Embryonic facial prominence (tissue), 1 donor: ENCODE results near the gene MINDY4.
"Not testable (repeated sequence)": the region's sequence is repeated elsewhere in the genome, so short reads cannot be mapped to it uniquely, and the experiment has no call there.

ENCODE experiments used
- DNase-seq: peaks from one replicate; pipeline ENCODE4 v3.0.0-alpha.2; 2016; ENCODE audit errors: extremely low spot score

The MINDY4 gene

GRCh38 chr7:30804078-30804661 lies 33.0 kb downstream of the MINDY4 start:
- DNase-seq, result no peak

DNA sequence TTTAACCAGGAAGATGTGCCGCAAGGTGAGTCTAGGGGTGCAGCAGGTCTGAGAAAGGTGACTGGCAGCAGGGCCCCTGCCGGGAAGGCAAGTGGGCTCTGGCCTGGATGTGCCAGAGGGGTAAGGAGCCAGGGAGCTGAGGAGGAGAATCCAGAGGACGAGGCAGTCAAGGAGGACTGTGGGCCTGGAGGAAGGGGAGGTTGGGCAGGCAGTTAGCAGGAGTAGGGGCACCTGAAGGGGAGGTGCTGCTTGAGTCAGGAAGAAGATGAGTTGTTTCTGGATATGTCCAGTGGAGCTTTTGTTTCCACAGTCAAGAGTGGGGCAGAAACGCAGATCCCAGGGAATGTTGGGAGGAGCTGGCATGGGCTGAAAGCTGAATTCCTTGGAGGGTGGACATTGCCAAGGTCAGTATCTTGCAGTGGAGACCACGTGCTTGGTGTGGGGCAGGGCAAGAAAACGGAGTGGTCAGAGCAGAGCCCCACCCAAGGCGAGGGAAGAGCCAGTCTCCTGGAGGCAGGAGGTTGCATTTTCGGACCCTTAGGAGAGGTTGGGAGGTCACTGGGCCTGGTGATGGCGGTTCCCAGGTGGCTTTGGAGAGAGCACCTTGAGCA lies 34.0 kb downstream of the MINDY4 start:
- DNase-seq, result no peak

DNA sequence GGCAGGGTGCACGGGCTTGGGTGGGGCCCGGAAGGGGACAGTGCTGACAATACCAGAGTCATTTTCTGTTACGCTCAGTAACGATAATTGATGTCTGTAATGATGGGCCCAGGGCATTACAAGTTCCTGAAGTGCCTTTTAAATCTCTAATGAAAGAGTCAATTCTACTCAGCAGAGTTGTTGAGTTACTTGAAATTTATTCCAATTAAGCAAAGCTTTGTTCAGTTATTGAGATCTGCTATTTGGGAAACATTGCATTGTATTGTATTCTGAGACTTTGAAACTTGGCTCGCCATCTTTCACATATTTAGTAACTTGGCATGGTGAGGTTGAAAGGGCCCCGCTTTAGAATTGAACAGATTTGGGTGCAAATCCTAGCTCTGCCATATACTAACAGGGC lies 34.7 kb downstream of the MINDY4 start:
- DNase-seq, result no peak

- DNase-seq, result not testable (repeated sequence)
Measured at GRCh38 chr7:30807477-30807876, 36.3 kb downstream of the MINDY4 start.

- DNase-seq, result not testable (repeated sequence)
Measured at GRCh38 chr7:30807941-30808340, 36.7 kb downstream of the MINDY4 start.

DNA sequence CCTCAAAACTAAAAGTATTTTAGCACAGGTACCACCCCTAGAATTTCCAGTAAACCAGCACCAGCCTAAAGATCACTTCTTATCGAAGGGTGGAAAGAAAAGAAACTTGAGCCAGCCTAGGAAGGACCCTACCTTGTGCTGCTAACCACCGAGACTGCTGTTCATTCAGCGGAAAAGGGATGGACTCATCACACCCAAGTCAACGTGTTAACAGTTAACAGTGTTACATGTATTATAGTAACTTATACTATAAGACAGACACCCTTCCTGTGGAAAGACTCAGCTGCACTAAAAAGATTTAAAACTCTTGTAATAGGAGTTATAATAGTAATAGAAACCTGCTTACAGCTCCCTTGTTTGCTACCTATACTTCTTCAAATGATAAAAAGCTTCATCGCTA lies 39.8 kb downstream of the MINDY4 start:
- DNase-seq, result no peak

GRCh38 chr7:30812676-30813075 lies 41.5 kb downstream of the MINDY4 start:
- no peak for DNase-seq

GRCh38 chr7:30813466-30813865 lies 42.2 kb downstream of the MINDY4 start:
- no peak for DNase-seq

GRCh38 chr7:30814700-30815387 lies 43.6 kb downstream of the MINDY4 start:
- no peak for DNase-seq

DNA sequence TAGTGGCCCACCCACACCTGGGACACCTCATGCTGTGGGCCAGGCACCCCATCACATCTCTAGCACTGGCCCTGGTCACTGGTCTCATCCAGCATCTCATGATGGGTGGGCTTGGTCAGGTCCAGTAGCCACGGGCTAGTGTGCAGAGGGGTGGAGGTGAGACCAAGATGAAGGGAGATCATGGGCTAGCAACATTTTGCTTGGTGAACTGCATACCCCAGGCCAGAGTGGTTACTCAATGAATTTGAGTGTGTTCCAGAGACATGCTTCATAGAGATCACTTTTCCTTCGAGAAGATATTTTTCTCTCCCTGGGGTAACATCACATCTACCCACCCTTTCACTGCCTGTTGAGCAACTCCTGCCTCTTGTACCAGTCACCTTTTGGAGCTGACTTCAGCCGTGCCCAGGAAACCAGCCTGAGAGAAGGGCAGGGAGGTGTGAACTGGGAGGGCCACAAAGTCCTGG lies 44.2 kb downstream of the MINDY4 start:
- no peak for DNase-seq

GRCh38 chr7:30815951-30816644 lies 44.9 kb downstream of the MINDY4 start:
- no peak for DNase-seq

GRCh38 chr7:30816645-30817370 lies 45.6 kb downstream of the MINDY4 start:
- DNase-seq, result no peak

GRCh38 chr7:30817371-30817767 lies 46.2 kb downstream of the MINDY4 start:
- DNase-seq, result no peak

- no peak for DNase-seq
Measured at GRCh38 chr7:30824821-30825720, 53.9 kb downstream of the MINDY4 start.

GRCh38 chr7:30826181-30826580 lies 55.0 kb downstream of the MINDY4 start:
- DNase-seq, result no peak

DNA sequence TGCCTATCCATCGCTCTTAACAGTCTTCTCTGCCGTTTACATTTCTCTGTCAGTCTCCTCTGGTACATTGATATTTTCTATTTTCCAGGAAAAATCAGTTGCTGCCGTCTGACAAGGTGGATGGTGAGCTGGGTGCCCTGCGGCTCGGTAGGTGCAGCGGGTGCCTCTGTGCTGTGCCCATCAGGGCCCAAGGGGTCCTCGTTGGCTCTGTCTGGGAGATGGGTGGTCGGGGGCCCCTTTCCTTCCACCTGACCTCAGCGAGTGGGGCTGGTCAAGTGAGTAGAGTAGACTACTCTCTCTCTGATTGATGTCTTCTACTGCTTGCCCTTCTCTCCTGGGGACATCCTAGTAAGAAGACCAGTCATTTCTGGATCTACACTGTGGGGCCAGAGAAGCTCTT lies 57.4 kb downstream of the MINDY4 start:
- DNase-seq, result no peak

- no peak for DNase-seq
Measured at GRCh38 chr7:30829471-30829870, 58.3 kb downstream of the MINDY4 start.

GRCh38 chr7:30831227-30831626 lies 60.0 kb downstream of the MINDY4 start:
- DNase-seq, result no peak

- DNase-seq, result no peak
Measured at GRCh38 chr7:30831936-30832335, 60.7 kb downstream of the MINDY4 start.

- DNase-seq, result not testable (repeated sequence)
Measured at GRCh38 chr7:30834017-30834674, 62.9 kb downstream of the MINDY4 start.
